OCI-LY7 (cell line): ENCODE data around the gene NUP42. TPM values are rescaled to one million over a fixed set of nuclear protein-coding genes. Genes with fewer than 3 reads are reported as not detected.

Source experiments
- BruUV-seq: library from RNA; stranded (reverse); fragments of 400-500 nt; replicated peaks from 2 replicates; lab custom pipeline; 2021; lab: Mats Ljungman, UMichigan
- CTCF ChIA-PET: fragments of 300-600 bp; sonication (Branson Sonifier 250); formaldehyde crosslinking; loops from one replicate; lab custom pipeline; 2022; ENCODE audit warnings: antibody characterized with exemption; ENCODE audit not compliant: unreplicated experiment; lab: Charles Lee
- POLR2A ChIA-PET: fragments of 300-600 bp; sonication (Branson Sonifier 250); formaldehyde crosslinking; loops from one replicate; lab custom pipeline; 2022; ENCODE audit warnings: antibody characterized with exemption; lab: Charles Lee
- DNase-seq: peaks from one replicate; pipeline ENCODE4 v3.0.0-alpha.2; 2015; ENCODE audit warnings: low spot score
- H2AFZ ChIP-seq: fragments of 200-600 bp; sonication (generic), shearing (Covaris generic); 2 replicates; pipeline ENCODE4 v1.6.1; 2014; ENCODE audit warnings: mild to moderate bottlenecking, antibody characterized with exemption, low read length, moderate library complexity
- H3K27ac ChIP-seq: fragments of 200-600 bp; sonication (generic); 2 replicates; pipeline ENCODE4 v1.5.1; 2014; ENCODE audit warnings: mixed run types, low read depth, mild to moderate bottlenecking, moderate library complexity, low read length, inconsistent platforms; ENCODE audit not compliant: poor library complexity, severe bottlenecking
- H3K36me3 ChIP-seq: fragments of 200-600 bp; sonication (generic); 2 replicates; pipeline ENCODE4 v1.6.1; 2014; ENCODE audit warnings: mild to moderate bottlenecking, antibody characterized with exemption, low read length, moderate library complexity, mixed read lengths; ENCODE audit not compliant: insufficient read depth
- H3K4me1 ChIP-seq: fragments of 200-600 bp; sonication (generic); 2 replicates; pipeline ENCODE4 v1.5.1; 2014; ENCODE audit warnings: mild to moderate bottlenecking, low read length; ENCODE audit not compliant: insufficient read depth, poor library complexity, severe bottlenecking
- H3K4me2 ChIP-seq: fragments of 200-600 bp; sonication (generic); 2 replicates; pipeline ENCODE4 v1.6.1; 2014; ENCODE audit warnings: mild to moderate bottlenecking, low read length
- H3K4me3 ChIP-seq: fragments of 200-600 bp; sonication (generic); 2 replicates; pipeline ENCODE4 v1.5.1; 2014; ENCODE audit warnings: mild to moderate bottlenecking, low read depth, low read length; ENCODE audit not compliant: poor library complexity, severe bottlenecking
- H3K79me2 ChIP-seq: fragments of 200-600 bp; sonication (generic); 2 replicates; pipeline ENCODE4 v1.6.1; 2016; ENCODE audit warnings: low read depth, mild to moderate bottlenecking, low read length, moderate library complexity, mixed read lengths; ENCODE audit not compliant: insufficient read depth
- H3K9me2 ChIP-seq: fragments of 200-600 bp; sonication (generic); 2 replicates; pipeline ENCODE4 v1.6.1; 2016; ENCODE audit warnings: mild to moderate bottlenecking, low read length, mixed read lengths; ENCODE audit not compliant: insufficient read depth
- H3K9me3 ChIP-seq: fragments of 200-600 bp; sonication (generic); 2 replicates; pipeline ENCODE4 v1.6.1; 2014; ENCODE audit warnings: mild to moderate bottlenecking, mixed run types, low read length, mixed read lengths
- H4K20me1 ChIP-seq: fragments of 200-600 bp; sonication (generic); 2 replicates; pipeline ENCODE4 v1.6.1; 2014; ENCODE audit warnings: mild to moderate bottlenecking, antibody characterized with exemption, low read length, moderate library complexity, mixed read lengths; ENCODE audit not compliant: insufficient read depth
- CTCF ChIP-seq: fragments of 200-600 bp; sonication (generic); conservative IDR thresholded peaks from 2 replicates; pipeline ENCODE4 v1.5.1; 2014; ENCODE audit warnings: mild to moderate bottlenecking, antibody characterized with exemption, low read length, moderate library complexity, mixed read lengths
- EZH2phosphoT487 ChIP-seq: fragments of 200-600 bp; sonication (generic); IDR thresholded peaks from 2 replicates; pipeline ENCODE4 v1.6.1; 2018; ENCODE audit warnings: low read depth, borderline replicate concordance, mild to moderate bottlenecking, mixed run types, antibody characterized with exemption, low read length, moderate library complexity, mixed read lengths
- intact Hi-C: fragments of 100-400 bp; cut with micrococcal nuclease; formaldehyde crosslinking; loops from one replicate; pipeline ENCODE4 v1.10.0; 2022; ENCODE audit not compliant: unreplicated experiment
- total RNA-seq, 2 experiments: library from RNA; depleted of rRNA in 1 of 2; stranded (reverse); fragments of >200 nt in 1 of 2; shearing (Covaris generic) in 1 of 2; gene quantifications; 2 replicates each; pipeline ENCODE4 v1.2.3, GENCODE V29; 2014 to 2022

Gene NUP42
- total RNA-seq, 2 experiments from 2014 or later: 73.4 to 103 TPM

- Histone ChIP-seq H3K9me2 (no peaks in the 10 kb centered on the region), H3K4me2 (no peak overlapping the region), H3K4me3 (no peak overlapping the region), H4K20me1 (no peaks in the 10 kb centered on the region), H2AFZ (no peak overlapping the region), H3K27ac (no peak overlapping the region), H3K4me1 (no peaks in the 10 kb centered on the region), H3K79me2 (no peaks in the 10 kb centered on the region), H3K9me3 (no peaks in the 10 kb centered on the region), H3K36me3 (no peaks in the 10 kb centered on the region)
- TF ChIP-seq EZH2phosphoT487: no peak
- TF ChIP-seq CTCF: no peak
- CTCF ChIA-PET: no interaction called here
- POLR2A ChIA-PET: interaction anchor here (0.6 to 0.9 kb wide), 3 partner anchors 10 to 46 kb away, joined by 3 to 4 read pairs (median 3); no protein-coding TSS in a partner anchor
- DNase-seq: no peak
- BruUV-seq: no TSS peak
- intact Hi-C loops: no loop called here
Measured at GRCh38 chr7:23158546-23158945, 23.3 kb upstream of the NUP42 start.

GRCh38 chr7:23161482-23161881 lies 20.4 kb upstream of the NUP42 start:
- H3K4me1 ChIP-seq: no peaks in the 10 kb centered on the region
- no peaks in the 10 kb centered on the region for H4K20me1 ChIP-seq
- POLR2A ChIA-PET: interaction anchor here (1.2 kb wide), 1 partner anchor 37 kb away, joined by 4 read pairs; no protein-coding TSS in a partner anchor
- no peaks in the 10 kb centered on the region for H3K9me2 ChIP-seq
- BruUV-seq: no TSS peak
- no peak overlapping the region for H3K4me2 ChIP-seq
- H3K79me2 ChIP-seq: no peaks in the 10 kb centered on the region
- CTCF ChIA-PET: no interaction called here
- no peaks in the 10 kb centered on the region for H3K36me3 ChIP-seq
- no peak for TF ChIP-seq EZH2phosphoT487
- TF ChIP-seq CTCF: no peak
- H3K9me3 ChIP-seq: no peaks in the 10 kb centered on the region
- DNase-seq: no peak
- intact Hi-C loops: no loop called here
- H2AFZ ChIP-seq: no peak overlapping the region
- H3K27ac ChIP-seq: no peak overlapping the region
- H3K4me3 ChIP-seq: no peak overlapping the region

- CTCF ChIA-PET: no interaction called here
- H3K4me3 ChIP-seq: no peak overlapping the region
- no peaks in the 10 kb centered on the region for H3K36me3 ChIP-seq
- no peaks in the 10 kb centered on the region for H3K9me3 ChIP-seq
- no peaks in the 10 kb centered on the region for H3K4me1 ChIP-seq
- H4K20me1 ChIP-seq: no peaks in the 10 kb centered on the region
- POLR2A ChIA-PET: interaction anchor here (0.6 to 1.4 kb wide), 5 partner anchors 10 to 67 kb away, joined by 3 to 4 read pairs (median 3); no protein-coding TSS in a partner anchor
- no peak overlapping the region for H3K27ac ChIP-seq
- no peak overlapping the region for H2AFZ ChIP-seq
- BruUV-seq: no TSS peak
- no peak for TF ChIP-seq EZH2phosphoT487
- TF ChIP-seq CTCF: no peak
- no peaks in the 10 kb centered on the region for H3K79me2 ChIP-seq
- H3K9me2 ChIP-seq: no peaks in the 10 kb centered on the region
- intact Hi-C loops: no loop called here
- no peak overlapping the region for H3K4me2 ChIP-seq
- no peak for DNase-seq
Measured at GRCh38 chr7:23164846-23165245, 17.0 kb upstream of the NUP42 start.
